ENCODE results near the gene CFAP54. TPM values are rescaled to one million over a fixed set of nuclear protein-coding genes. Genes with fewer than 3 reads are reported as not detected.
"Not testable (repeated sequence)": the region's sequence is repeated elsewhere in the genome, so short reads cannot be mapped to it uniquely, and the experiment has no call there.

The CFAP54 gene
- total RNA-seq, 1 donor from 2014 or later = 0.16 TPM

GRCh38 chr12:96714199-96714598 lies 224.8 kb downstream of the CFAP54 start:
- intact Hi-C loops (cut with micrococcal nuclease) = no loop called here

GRCh38 chr12:96719660-96720362 lies 230.4 kb downstream of the CFAP54 start:
- H3K9me3 ChIP-seq (replicated peaks) = no peaks in the 10 kb centered on the region
- no peaks in the 10 kb centered on the region for H3K27me3 ChIP-seq (ENCODE audit: low read depth)
- no peaks in the 10 kb centered on the region for H3K4me1 ChIP-seq
- no peak for DNase-seq
- intact Hi-C loops (cut with micrococcal nuclease) = no loop called here
- peak overlapping the region; percentile 22 for H3K27ac ChIP-seq (replicated peaks)
- H3K4me3 ChIP-seq = peak overlapping the region; percentile 56
- no peaks in the 10 kb centered on the region for H3K36me3 ChIP-seq
- TF ChIP-seq CTCF (IDR thresholded peaks at IDR 0.05; ENCODE audit: borderline replicate concordance) = no peak

More at GRCh38 chr12:96714199-96714598, 224.8 kb downstream of the CFAP54 start:
- H3K27ac ChIP-seq (replicated peaks) = no peak overlapping the region
- no peak for DNase-seq
- TF ChIP-seq CTCF (IDR thresholded peaks at IDR 0.05; ENCODE audit: borderline replicate concordance) = no peak
- H3K9me3 ChIP-seq (replicated peaks) = no peaks in the 10 kb centered on the region
- H3K27me3 ChIP-seq (ENCODE audit: low read depth) = no peaks in the 10 kb centered on the region
- no peak overlapping the region for H3K4me3 ChIP-seq
- no peaks in the 10 kb centered on the region for H3K36me3 ChIP-seq
- H3K4me1 ChIP-seq = no peaks in the 10 kb centered on the region

GRCh38 chr12:96720363-96720705 lies 231.0 kb downstream of the CFAP54 start:
- Histone ChIP-seq H3K4me1 (no peaks in the 10 kb centered on the region), H3K4me3 (peak overlapping the region; percentile 56), H3K9me3 (replicated peaks) (no peaks in the 10 kb centered on the region), H3K27ac (replicated peaks) (peak overlapping the region; percentile 22), H3K27me3 (ENCODE audit: low read depth) (no peaks in the 10 kb centered on the region), H3K36me3 (no peaks in the 10 kb centered on the region)
- DNase-seq = no peak
- intact Hi-C loops (cut with micrococcal nuclease) = no loop called here
- no peak for TF ChIP-seq CTCF (IDR thresholded peaks at IDR 0.05; ENCODE audit: borderline replicate concordance)

GRCh38 chr12:96729466-96729865 lies 240.1 kb downstream of the CFAP54 start:
- DNase-seq; H3K27me3 ChIP-seq (ENCODE audit: low read depth); H3K27ac ChIP-seq (replicated peaks); intact Hi-C loops (cut with micrococcal nuclease); H3K4me1 ChIP-seq; H3K4me3 ChIP-seq; H3K36me3 ChIP-seq; H3K9me3 ChIP-seq (replicated peaks): not testable (repeated sequence)

- intact Hi-C loops (cut with micrococcal nuclease) = no loop called here
- no peaks in the 10 kb centered on the region for H3K9me3 ChIP-seq (replicated peaks)
Measured at GRCh38 chr12:96729886-96730285, 240.5 kb downstream of the CFAP54 start.

More at GRCh38 chr12:96729886-96730285, 240.5 kb downstream of the CFAP54 start:
- no peak for DNase-seq
- no peaks in the 10 kb centered on the region for H3K36me3 ChIP-seq
- no peak overlapping the region for H3K4me3 ChIP-seq
- no peaks in the 10 kb centered on the region for H3K4me1 ChIP-seq
- TF ChIP-seq CTCF (IDR thresholded peaks at IDR 0.05; ENCODE audit: borderline replicate concordance) = no peak
- H3K27me3 ChIP-seq (ENCODE audit: low read depth) = no peaks in the 10 kb centered on the region
- H3K27ac ChIP-seq (replicated peaks) = no peak overlapping the region

Measured in left ventricle myocardium inferior (tissue), 1 donor.